ENCODE measurements around the gene DCP1A. TPM values are rescaled to one million over a fixed set of nuclear protein-coding genes. Genes with fewer than 3 reads are reported as not detected.

Gene DCP1A
- total and polyA plus RNA-seq, 2 experiments from 2014 or later, result 20.4 to 34.5 TPM

GRCh38 chr3:53380306-53380705 is 33.0 kb upstream of the DCP1A start:
- no peaks in the 10 kb centered on the region for H3K4me1 ChIP-seq (ENCODE audit: insufficient read depth)
- no peaks in the 10 kb centered on the region for H3K36me3 ChIP-seq (replicated peaks; ENCODE audit: insufficient read depth, low read depth)
- H3K27ac ChIP-seq, result no peak overlapping the region
- H4K20me1 ChIP-seq (ENCODE audit: insufficient read depth, poor library complexity, severe bottlenecking), result no peaks in the 10 kb centered on the region
- H3K4me3 ChIP-seq, result no peak overlapping the region
- TF ChIP-seq EZH2phosphoT487 (IDR thresholded peaks at IDR 0.05; ENCODE audit: low read depth, severe bottlenecking, unreplicated experiment), result no peak
- TF ChIP-seq EZH2 (IDR thresholded peaks at IDR 0.05; ENCODE audit: borderline replicate concordance), result no peak
- TF ChIP-seq CTCF (IDR thresholded peaks at IDR 0.05; ENCODE audit: poor library complexity), result no peak
- WGBS (ENCODE audit: low lambda C conversion rate, missing lambda C conversion rate), result 87% methylated on average over 1 of the region's 1 CpG
- no peaks in the 10 kb centered on the region for H3K27me3 ChIP-seq
- no peaks in the 10 kb centered on the region for H3K9me3 ChIP-seq (ENCODE audit: low read depth)
- H3K4me2 ChIP-seq, result no peak overlapping the region
- no peaks in the 10 kb centered on the region for H3K9me2 ChIP-seq (replicated peaks; ENCODE audit: insufficient read depth)
- no peak for DNase-seq (ENCODE audit: low spot score)
- H3K79me2 ChIP-seq, result no peaks in the 10 kb centered on the region
- H2AFZ ChIP-seq, result no peak overlapping the region

- no peak overlapping the region for H2AFZ ChIP-seq
- no peak overlapping the region for H3K27ac ChIP-seq
- no peaks in the 10 kb centered on the region for H3K79me2 ChIP-seq
- no peak overlapping the region for H3K4me2 ChIP-seq
- TF ChIP-seq EZH2phosphoT487 (IDR thresholded peaks at IDR 0.05; ENCODE audit: low read depth, severe bottlenecking, unreplicated experiment) (no peak), EZH2 (IDR thresholded peaks at IDR 0.05; ENCODE audit: borderline replicate concordance) (no peak), CTCF (IDR thresholded peaks at IDR 0.05; ENCODE audit: poor library complexity) (no peak)
- H3K36me3 ChIP-seq (replicated peaks; ENCODE audit: insufficient read depth, low read depth), result no peaks in the 10 kb centered on the region
- H3K4me1 ChIP-seq (ENCODE audit: insufficient read depth), result no peaks in the 10 kb centered on the region
- no peaks in the 10 kb centered on the region for H3K27me3 ChIP-seq
- H4K20me1 ChIP-seq (ENCODE audit: insufficient read depth, poor library complexity, severe bottlenecking), result no peaks in the 10 kb centered on the region
- 87% methylated on average over 1 of the region's 1 CpG for WGBS (ENCODE audit: low lambda C conversion rate, missing lambda C conversion rate)
- no peak for DNase-seq (ENCODE audit: low spot score)
- no peaks in the 10 kb centered on the region for H3K9me2 ChIP-seq (replicated peaks; ENCODE audit: insufficient read depth)
- H3K4me3 ChIP-seq, result no peak overlapping the region
- no peaks in the 10 kb centered on the region for H3K9me3 ChIP-seq (ENCODE audit: low read depth)
Observed at GRCh38 chr3:53379898-53380297, 32.6 kb upstream of the DCP1A start.

DNA sequence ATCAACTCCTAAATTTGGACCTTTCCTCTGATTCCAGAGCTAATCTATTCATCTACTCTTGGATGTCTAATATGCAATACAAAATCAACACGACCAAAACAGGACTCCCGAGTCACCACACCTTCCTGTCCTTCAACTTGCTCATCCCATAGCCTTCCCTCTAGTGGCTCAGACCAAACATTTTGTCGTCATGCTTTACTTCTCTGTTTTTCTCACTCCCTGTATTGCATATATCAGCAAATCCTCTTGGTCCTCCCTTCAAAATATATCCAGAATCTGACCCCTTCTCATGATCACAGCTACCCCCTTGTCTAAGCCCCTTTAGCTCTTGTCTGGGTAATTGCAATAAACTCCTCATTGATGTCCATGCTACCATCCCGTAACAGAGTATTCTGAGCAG is 30.5 kb upstream of the DCP1A start:
- Histone ChIP-seq H3K27me3 (no peaks in the 10 kb centered on the region), H3K27ac (no peak overlapping the region), H3K4me2 (no peak overlapping the region), H3K9me3 (ENCODE audit: low read depth) (no peaks in the 10 kb centered on the region), H2AFZ (no peak overlapping the region), H3K79me2 (no peaks in the 10 kb centered on the region), H3K4me3 (no peak overlapping the region), H3K36me3 (replicated peaks; ENCODE audit: insufficient read depth, low read depth) (no peaks in the 10 kb centered on the region), H3K4me1 (ENCODE audit: insufficient read depth) (no peaks in the 10 kb centered on the region), H4K20me1 (ENCODE audit: insufficient read depth, poor library complexity, severe bottlenecking) (no peaks in the 10 kb centered on the region), H3K9me2 (replicated peaks; ENCODE audit: insufficient read depth) (no peaks in the 10 kb centered on the region)
- TF ChIP-seq EZH2phosphoT487 (IDR thresholded peaks at IDR 0.05; ENCODE audit: low read depth, severe bottlenecking, unreplicated experiment) (no peak), CTCF (IDR thresholded peaks at IDR 0.05; ENCODE audit: poor library complexity) (peak; percentile 8), EZH2 (IDR thresholded peaks at IDR 0.05; ENCODE audit: borderline replicate concordance) (no peak)
- WGBS (ENCODE audit: low lambda C conversion rate, missing lambda C conversion rate), result 79% methylated on average over 4 of the region's 4 CpGs
- DNase-seq (ENCODE audit: low spot score), result no peak

DNA sequence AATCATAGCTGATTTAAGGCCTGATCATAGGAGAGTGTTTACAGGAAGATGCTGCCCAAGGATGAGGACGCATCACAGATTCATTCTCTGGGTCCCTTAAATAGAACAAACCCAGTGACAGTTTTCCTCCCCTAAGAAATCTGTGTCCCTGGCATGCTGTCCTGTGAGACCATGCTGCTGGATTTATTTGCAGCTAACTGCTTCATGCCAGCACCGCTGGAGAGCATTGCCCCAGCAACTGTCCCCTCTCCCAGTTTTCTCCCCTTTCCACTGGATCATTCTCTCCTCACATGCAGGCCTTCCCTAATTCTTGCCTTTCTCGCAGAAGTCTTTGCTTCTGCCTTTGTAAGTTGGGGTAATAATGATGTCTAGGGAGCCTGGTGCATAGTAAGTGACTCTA is 29.3 kb upstream of the DCP1A start:
- Histone ChIP-seq H3K79me2 (no peaks in the 10 kb centered on the region), H2AFZ (no peak overlapping the region), H3K4me1 (ENCODE audit: insufficient read depth) (no peaks in the 10 kb centered on the region), H3K36me3 (replicated peaks; ENCODE audit: insufficient read depth, low read depth) (no peaks in the 10 kb centered on the region), H3K9me2 (replicated peaks; ENCODE audit: insufficient read depth) (no peaks in the 10 kb centered on the region), H3K4me2 (no peak overlapping the region), H3K9me3 (ENCODE audit: low read depth) (no peaks in the 10 kb centered on the region), H4K20me1 (ENCODE audit: insufficient read depth, poor library complexity, severe bottlenecking) (no peaks in the 10 kb centered on the region), H3K4me3 (no peak overlapping the region), H3K27me3 (no peaks in the 10 kb centered on the region), H3K27ac (no peak overlapping the region)
- no peak for DNase-seq (ENCODE audit: low spot score)
- 94% methylated on average over 3 of the region's 3 CpGs for WGBS (ENCODE audit: low lambda C conversion rate, missing lambda C conversion rate)
- no peak for TF ChIP-seq CTCF (IDR thresholded peaks at IDR 0.05; ENCODE audit: poor library complexity)
- TF ChIP-seq EZH2phosphoT487 (IDR thresholded peaks at IDR 0.05; ENCODE audit: low read depth, severe bottlenecking, unreplicated experiment), result no peak
- no peak for TF ChIP-seq EZH2 (IDR thresholded peaks at IDR 0.05; ENCODE audit: borderline replicate concordance)
